GM12891 (cell line): ENCODE measurements around the gene CHRNA3.

Experiments used
- PAX5 ChIP-seq: IDR thresholded peaks from 2 replicates; pipeline ENCODE4 v1.6.1; 2011; ENCODE audit warnings: low read length, moderate library complexity, mild to moderate bottlenecking; ENCODE audit not compliant: insufficient read depth, severe bottlenecking
- POLR2A ChIP-seq: IDR thresholded peaks from 2 replicates; pipeline ENCODE4 v1.6.1; 2011; ENCODE audit warnings: low read depth, low read length, control low read depth
- POLR2AphosphoS5 ChIP-seq: IDR thresholded peaks from 2 replicates; pipeline ENCODE4 v1.6.1; 2011; ENCODE audit warnings: low read depth, low read length, control low read depth
- SPI1 ChIP-seq: IDR thresholded peaks from 2 replicates; pipeline ENCODE4 v1.6.1; 2011; ENCODE audit warnings: low read depth, low read length, control low read depth
- TAF1 ChIP-seq: IDR thresholded peaks from 2 replicates; pipeline ENCODE4 v1.6.1; 2011; ENCODE audit warnings: low read depth, low read length, control low read depth

- TF ChIP-seq POLR2A (no peak), TAF1 (no peak), POLR2AphosphoS5 (no peak), SPI1 (no peak), PAX5 (no peak)
Measured at GRCh38 chr15:78561490-78561889, 59.3 kb downstream of the CHRNA3 start.
